Measurements from ENCODE around the gene HERPUD2.
"Not testable (repeated sequence)": the region's sequence is repeated elsewhere in the genome, so short reads cannot be mapped to it uniquely, and the experiment has no call there.

HERPUD2 gene

DNA sequence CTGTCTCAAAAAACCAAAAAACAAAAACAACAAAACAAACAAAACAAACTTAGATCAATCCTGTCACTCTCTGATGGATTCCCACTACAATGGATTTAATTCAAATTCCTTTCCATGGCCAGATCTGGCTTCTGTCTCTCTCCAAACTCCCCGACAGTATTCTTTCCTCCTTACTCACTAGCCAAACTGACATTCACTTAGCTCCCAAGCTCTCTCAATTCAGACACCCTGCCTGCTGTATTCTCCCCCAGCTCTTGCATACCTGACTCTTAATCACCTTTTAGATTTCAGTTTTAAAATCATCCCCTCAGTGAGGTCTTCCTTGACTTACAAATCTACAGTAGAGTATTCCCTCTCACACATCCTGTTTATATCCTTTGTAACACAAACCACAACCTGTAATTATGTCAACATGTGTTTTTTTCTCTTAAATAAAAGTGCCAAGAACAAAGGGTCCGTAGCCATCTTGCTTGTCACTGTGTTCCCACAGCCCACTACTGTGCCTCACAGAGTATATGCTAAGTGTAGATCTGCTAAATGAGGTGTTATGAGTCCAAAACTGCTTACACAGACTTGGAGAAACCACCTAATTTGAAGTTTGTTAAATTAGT, 14.4 kb downstream of the HERPUD2 start:
- no peak for DNase-seq (ENCODE audit: low read depth in 2 of 2)

DNA sequence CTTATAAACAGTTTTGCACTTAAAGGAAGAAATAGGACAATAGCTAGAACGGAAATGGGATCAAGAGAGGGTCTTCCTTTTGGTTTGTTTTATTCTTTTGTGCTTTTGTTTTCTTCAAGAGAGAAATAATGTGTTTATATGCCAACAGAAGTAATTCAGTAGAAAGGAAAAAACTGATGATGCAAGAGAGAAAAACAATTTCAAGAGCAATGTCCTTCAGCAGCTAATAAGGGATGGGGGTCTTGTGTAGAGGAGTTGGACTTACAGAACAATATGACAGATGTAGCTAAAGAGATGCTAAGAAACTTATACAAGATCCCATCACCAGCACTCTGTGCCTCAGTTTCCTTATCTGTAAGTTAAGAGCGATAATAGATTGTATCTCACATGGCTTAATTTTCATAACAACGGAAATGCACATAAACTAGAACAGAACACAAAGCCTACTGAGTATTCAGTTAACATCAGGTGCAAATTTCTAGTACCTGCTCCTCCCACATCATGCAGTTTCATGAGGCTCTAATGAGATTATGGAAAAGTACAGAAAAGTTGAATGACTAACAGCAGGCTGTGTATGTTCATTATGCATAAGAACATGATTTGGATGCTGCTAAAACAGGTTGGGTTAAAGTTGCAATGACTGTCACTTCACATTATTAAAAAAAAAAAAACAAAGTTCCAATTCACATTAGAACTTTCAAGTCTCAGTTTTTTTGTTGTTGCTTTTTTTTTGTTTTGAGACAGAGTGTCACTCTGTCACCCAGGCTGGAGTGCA, 17.2 kb downstream of the HERPUD2 start:
- DNase-seq (ENCODE audit: low read depth in 2 of 2), result no peak

DNA sequence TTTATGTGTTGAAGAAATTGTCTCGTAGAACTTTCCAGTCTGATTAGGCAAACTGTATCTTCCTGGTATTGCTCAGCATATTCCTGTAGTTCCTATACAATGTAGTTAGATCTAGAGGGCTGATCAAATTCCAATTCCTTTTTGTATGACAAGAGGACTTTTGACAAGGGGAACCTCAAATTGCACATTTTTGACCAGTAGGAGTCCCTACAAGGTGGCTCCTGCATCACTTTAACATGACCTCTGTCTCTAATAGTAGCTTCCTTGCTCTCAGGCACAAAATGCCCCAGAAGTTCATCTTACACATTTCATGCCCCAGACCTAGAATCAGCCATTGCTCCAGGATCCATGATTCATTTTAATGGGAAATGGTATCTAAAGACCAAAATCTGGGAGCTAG, 18.7 kb downstream of the HERPUD2 start:
- no peak for DNase-seq (ENCODE audit: low read depth in 2 of 2)

DNA sequence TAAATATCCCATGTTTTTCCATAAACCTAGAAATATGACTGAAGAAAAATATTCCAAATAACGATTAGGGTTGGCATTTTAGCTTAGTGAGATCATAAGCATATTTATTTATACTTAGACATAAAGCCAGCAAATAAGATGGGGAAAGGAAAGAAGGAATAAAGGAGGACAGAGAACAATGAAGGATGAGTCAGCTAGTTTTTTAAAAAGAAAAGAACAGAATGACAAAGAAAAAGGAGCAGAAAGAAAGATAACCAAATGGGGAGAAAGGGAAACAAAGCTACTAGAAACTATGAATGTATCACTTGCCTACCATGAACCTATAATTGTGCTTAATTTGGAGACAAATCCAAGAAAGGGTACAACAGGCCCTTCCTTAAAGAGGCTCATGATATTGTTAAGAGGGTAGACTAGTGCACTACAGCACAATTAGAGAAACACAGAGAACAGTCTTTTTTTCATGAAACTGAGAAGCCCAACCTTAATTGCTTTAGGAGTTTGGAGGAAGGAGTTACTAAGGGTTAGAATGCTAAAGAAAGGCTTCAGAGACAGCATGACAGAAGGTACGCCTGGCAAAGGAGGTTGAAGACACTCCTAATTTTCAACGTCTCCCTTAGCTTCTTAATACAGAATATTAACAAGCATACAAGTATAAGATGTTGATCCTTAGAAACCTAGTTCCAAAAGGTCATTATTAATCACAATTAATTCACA, 23.9 kb downstream of the HERPUD2 start:
- no peak for DNase-seq (ENCODE audit: low read depth in 2 of 2)

DNA sequence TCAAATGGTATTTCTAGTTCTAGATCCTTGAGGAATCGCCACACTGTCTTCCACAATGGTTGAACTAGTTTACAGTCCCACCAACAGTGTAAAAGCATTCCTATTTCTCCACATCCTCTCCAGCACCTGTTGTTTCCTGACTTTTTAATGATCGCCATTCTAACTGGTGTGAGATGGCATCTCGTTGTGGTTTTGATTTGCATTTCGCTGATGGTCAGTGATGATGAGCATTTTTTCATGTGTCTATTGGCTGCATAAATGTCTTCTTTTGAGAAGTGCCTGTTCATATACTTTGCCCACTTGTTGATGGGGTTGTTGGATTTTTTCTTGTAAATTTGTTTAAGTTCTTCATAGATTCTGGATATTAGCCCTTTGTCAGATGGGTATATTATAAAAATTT, 34.5 kb downstream of the HERPUD2 start:
- not testable (repeated sequence) for DNase-seq (ENCODE audit: low read depth in 2 of 2)

DNA sequence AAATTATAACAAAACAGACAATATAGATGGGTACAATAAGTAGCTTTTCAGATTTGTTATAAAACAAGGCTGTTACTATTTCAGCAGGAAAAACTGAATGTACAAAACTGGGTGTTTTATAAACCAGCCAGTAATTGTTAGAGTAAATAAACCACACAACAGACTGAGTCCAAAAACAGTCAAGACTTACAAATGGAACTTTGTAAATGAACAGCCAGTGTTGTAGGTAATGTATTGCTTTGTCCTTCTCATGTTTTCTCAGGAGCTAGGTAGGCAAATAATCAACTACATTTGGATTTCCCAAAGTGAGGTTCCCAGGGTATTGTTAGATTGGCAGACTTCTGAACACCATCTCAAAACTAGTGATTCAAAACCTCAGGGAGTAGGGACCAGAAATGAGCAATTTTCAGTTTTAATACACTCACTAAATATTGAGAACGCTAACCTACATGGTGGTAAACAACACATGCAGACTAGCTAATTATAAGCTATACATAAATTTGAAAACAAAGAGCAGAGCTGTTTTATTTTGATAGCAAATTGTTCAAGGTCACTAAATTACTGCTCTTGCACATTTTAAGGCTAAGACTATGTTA, 36.2 kb downstream of the HERPUD2 start:
- no peak for DNase-seq (ENCODE audit: low read depth in 2 of 2)

DNA sequence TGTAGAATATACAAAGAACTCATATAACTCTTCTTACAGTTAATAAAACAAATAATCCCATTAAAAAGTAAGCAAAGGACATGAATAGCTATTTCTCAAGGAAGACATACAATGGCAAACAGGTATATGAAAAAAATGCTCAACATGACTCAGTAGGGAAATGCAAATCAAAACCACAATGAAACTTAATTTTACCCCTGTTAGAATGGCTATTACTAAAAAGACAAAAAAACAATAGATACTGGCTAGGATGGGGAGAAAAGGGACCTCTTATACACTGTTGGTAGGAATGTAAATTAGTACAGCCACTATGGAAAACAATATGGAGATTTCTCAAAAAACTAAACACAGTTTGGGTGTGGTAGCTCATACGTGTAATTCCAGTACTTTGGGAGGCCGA, 37.8 kb downstream of the HERPUD2 start:
- DNase-seq (ENCODE audit: low read depth in 2 of 2), result no peak

DNA sequence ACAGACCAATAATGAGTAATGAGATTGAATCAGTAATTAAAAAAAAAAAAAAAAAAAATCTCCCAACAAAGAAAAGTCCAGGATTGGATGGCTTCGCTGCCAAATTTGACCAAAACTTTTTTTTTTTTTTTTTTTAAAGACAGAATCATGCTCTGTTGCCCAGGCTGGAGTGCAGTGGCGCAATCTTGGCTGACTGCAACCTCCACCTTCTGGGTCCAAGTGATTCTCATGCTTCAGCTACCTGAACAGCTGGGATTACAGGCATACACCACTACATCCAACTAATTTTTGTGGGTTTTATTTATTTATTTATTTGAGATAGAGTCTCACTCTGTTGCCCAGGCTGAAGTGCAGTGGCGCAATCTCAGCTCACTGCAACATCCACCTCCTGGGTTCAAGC, 40.4 kb downstream of the HERPUD2 start:
- DNase-seq (ENCODE audit: low read depth in 2 of 2), result not testable (repeated sequence)

DNA sequence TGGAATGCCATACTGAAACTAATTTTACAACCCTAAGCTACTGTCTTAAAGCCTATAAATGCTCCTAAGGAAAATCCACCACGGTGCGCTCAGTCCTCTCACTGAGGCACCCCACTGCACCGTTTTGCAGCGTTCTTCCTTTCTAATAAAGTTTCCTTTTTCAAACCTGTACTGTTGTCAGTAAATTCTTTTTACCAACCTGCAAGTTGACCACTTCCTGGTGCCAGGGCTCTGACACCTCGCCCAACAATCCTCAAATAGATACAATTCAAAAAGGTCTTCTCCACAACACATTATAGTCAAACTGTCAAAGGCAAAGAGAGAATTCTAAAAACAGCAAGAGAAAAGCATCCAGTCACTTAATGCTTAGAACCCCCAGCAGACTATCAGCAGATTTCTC, 42.8 kb downstream of the HERPUD2 start:
- no peak for DNase-seq (ENCODE audit: low read depth in 2 of 2)

DNA sequence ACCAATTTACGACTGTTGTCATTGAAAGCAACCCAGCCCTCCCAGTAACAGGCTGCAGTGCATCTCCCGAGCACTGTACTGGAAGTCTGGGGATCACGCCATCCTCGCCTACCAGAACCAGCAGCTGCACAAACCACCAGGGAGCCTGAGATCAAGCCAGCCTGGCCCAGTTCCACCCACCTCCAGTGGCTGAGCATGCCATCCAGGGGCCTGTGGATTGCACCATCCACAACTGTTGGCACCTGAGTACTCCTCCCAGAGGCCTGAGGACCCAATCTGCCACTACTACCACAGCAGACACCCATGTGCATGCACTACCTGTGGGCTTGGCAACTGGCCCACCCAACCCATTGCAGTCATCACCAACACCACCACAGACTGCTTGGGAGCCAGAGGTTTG, 44.2 kb downstream of the HERPUD2 start:
- DNase-seq (ENCODE audit: low read depth in 2 of 2), result no peak

DNA sequence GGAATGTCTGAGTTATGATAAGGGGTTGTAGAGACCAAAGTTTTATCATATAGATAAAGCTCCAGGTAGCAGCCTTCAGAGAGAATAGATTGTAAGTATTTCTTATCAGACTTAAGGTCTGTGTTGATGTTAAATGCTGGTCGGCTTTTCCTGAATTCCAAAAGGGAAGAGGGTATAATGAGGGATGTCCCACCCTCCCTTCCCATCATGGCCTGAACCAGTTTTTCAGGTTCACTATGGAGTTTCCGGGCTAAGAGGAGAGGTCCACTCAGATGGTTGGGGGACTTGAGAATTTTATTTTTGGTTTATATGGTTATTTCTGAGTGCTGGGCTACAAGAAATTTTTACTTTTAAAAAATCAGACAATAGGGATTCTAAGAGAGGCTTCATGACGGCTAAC, 45.2 kb downstream of the HERPUD2 start:
- DNase-seq (ENCODE audit: low read depth in 2 of 2), result no peak

DNA sequence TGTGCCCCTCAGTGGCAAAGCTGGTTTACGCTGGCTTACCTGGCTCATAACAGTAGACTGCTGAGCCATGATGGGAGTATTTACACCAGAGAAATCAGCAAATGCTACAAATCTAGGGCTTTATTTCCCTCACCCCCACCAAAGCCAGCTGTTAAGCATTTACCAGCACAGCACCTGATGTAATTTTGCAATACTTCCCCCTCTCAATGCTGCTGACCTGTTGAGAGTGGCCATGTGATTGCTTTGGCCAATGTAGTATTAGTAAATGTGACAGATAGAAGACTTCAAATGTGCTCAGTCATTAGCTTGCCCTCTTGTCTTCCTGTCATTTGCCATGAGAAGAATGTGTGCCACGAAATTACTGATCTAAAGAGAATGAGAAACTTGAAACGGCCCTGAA, 46.6 kb downstream of the HERPUD2 start:
- DNase-seq (ENCODE audit: low read depth in 2 of 2), result no peak

DNA sequence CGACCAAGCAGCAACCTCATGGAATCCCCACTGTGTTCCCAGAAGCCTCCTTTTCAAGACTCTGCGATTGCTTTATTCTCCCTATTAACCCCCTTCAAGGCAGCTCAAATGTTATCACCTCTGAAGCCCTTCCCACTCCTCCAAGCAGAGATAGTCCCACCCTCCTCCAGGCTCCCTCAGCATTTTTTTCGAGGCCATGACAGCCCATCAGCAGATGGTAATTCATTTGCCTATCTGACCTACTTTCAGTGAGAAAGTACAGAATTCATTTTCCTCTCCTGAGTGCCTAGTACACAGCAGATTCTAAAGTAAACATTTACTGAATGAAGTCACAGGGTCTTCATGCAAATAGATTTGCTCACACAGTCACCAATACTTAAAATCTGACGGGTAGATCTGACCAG, 47.8 kb downstream of the HERPUD2 start:
- no peak for DNase-seq (ENCODE audit: low read depth in 2 of 2)

DNA sequence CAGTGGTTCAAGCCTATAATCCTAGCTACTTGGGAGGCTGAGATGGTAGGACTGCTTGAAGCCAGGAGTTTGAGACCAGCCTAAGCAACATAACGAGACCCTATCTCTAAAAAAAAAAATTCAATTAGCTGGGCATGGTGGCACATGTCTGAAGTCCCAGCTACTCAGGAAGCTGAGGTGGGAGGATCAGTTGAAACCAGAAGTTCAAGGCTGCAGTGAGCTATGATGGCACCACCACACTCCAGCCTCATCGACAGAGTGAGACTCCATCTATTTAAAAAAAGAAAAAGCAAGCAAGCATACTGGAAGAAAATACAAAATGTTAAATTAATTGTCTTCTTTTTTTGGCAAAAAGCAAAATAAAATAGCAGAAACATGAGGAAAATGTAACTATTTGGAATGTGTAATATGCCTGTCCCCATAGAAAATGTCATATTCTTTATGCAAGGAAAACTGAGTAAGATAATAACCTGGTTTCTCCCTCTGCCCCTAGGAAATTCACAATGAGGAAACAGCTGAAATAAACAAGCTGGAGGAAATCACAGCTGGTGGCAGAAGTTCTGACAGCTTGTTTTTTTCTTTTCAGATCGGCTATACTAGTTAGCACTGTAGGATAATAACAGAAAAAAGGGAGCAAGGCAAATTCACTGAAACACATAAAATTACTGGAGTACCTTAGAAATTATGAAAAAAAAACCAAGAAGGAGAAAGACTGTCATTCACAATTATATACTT, 48.5 kb downstream of the HERPUD2 start:
- DNase-seq (ENCODE audit: low read depth in 2 of 2), result no peak

DNA sequence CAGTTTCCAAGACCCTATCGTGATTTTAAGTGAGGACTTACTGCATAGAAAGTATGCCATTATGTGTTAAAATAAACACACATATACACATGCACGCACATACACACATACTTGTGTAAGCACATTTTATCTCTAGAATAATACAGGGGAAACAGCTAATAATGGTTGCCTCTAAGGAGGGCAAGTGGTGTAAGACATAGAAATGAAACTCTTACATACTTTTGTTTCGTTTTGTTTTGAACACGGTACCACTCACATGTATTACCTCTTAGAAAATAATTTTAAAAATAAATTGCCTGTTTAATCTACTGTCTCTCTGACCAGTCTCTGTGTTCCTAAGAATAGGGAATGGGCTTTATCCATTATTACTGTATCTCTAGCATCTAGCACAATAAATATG, 49.2 kb downstream of the HERPUD2 start:
- no peak for DNase-seq (ENCODE audit: low read depth in 2 of 2)

DNA sequence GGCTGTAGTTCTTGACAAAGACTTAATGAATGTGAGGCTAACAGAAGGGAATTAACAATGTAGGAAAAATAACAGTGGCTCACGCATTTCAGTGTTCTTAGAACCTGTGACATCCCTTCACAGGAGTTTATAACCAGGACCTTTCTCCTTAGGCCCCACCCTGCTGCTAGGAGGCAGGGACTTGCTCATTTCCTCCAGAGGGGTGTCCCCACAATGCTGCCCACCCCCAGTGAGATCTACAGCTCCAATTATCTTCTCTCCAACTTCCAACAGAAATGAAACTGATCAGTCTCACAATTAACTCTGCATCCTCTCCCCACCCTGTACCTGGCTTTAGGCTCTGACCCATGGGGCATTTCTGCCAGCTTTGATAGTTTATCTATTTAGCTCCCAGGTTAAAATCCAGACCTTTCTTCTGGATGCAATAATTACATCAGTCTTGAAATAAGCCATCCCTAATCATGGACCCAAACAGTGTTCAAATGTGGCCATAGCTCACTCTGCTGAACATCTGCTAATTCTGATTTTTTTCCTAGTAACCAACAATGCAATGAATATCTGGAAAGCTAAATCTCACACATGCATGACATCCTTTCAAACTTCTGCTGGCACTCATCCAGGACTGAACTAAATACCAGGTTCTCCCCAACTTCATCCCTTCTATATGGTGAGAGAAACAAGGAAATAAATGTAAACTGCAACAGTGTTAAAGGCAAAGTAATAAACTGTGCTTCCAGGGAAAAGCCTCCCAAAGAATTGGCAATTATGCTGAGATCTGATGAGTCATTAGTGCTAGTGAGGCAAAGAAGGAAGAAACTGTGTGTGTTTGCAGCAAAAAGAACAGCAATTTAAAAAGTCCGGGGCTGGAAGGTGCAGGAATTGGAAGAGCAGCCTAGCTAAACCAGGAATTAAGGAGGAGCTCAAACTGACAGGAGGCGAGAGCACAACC, 64.6 kb downstream of the HERPUD2 start:
- no peak for DNase-seq (ENCODE audit: low read depth in 2 of 2)

DNA sequence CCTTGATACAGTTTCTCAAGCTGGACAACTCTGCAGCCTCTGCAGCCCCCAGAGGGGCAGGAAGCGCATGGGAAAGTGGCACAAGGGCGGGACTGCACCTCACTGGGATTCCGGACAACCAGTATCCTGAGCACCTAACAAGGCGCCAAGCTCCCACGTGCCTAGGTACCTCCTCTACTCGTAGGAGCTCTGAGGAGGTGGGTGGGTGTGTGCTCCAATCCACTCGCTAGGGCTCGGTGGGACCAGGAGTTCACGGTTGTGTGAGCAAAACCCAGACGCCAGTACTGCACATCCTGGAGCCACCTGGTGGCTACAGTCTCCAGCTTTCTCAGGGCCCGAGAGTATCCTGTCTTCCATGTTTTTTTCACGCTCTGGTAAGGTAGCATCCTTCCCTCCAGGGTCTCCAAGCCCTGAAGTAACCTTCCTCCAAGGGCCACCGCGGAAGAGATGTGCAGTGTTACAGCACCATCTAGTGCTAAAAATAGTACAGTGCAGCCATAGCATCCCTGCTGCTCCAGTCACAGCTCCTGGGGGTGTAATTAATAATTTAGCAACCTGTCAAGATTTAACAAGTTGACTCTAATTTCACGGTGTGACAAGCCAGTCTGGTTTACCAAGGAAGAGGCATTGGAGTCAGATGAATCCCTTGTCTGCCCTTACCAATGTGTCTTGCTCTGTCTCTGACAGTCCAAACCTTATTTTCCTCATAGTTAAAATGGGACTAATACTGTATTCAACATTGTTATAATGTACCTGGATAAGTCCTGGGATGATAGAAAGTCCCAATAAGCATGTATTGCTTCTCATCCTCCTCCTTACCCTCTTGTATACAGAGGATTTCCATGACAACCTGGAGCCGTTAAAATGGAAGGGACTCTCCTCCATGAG, 70.4 kb downstream of the HERPUD2 start:
- DNase-seq (ENCODE audit: low read depth in 2 of 2), result peak in 1 of 2 experiments; percentile 15

DNA sequence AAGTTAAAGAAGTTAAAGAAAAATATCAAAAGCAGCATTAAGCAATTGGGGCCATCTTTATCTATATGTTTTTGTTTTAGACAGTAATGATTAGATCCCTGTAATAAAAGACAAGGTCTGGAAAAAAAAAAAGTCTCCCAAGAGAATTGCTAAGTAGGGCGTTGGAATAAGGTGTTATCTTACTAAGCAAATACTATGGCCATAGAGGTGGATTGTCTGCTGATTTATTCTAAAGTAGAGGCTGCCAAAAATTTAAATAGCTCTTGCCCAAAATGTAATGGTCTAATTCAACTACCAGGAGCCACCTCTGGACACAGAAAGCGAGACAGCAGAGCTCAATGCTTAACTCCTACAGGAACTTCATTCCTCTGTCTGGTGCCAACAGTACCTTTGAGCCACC, 71.6 kb downstream of the HERPUD2 start:
- DNase-seq (ENCODE audit: low read depth in 2 of 2), result no peak

DNA sequence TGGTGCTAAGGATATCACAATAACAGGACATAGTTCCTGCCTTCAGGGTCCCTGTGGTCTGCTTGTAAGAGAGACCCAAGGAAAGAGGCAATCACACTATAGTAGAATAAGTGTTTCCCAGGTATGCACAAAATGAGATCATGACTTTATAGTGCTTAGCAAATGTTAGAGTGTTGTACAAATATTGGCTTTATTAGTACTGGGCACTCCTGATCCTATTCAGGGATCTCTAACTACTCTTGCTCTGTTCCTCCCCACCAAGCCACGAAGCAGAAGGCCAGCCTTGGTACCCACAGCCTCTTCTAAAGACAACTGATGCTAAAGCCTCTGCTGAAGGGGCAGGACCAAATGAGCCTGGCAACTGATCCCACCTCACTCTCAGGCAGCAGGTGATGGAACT, 75.1 kb downstream of the HERPUD2 start:
- no peak for DNase-seq (ENCODE audit: low read depth in 2 of 2)

DNA sequence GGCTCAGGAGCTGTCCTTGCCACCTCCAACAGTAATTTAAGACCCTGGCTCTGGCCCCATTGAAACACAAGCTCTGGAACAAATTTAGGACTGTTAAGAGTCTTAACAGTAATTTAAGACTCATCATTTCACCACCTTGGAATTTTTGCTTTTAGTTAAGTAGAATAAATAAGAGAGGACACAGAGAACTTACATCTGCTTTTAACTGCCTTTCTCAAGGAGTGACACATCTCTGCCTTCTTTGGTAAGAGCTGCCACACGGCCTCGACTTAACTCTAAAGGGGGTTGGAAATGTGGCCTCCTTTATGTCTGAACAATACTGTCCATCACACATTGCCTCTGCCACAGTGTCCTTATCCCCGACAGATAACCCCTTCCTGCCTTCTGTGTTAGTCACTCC, 77.9 kb downstream of the HERPUD2 start:
- DNase-seq (ENCODE audit: low read depth in 2 of 2), result no peak

Measured in stimulated activated CD4-positive, alpha-beta T cell treated with anti-CD3 and anti-CD28 coated beads, Interleukin-12 subunit alpha, Interleukin-12 subunit beta, amount 100 ng/mL, for 24 hours (primary cell).